ENCODE measurements around the gene GRIA4.

Gene GRIA4

DNA sequence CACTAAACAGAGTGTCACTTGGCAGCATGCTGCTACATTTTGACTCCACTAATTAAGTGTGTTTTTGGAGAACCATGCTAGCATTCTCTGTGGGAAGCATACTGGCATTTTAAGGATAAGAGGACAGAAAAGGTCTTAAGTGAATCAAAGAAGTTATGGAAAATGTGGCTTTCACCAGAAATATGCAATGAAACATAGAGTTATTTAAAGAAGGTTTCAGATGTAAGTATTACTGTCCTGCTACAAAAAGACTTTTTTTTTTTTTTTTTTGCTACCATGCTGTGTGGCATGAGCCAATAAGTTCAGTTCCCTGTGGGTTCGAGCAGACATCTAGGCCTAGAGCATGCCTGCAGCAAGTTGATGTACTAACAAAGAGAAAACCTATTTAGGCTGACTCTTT is 224.6 kb downstream of the GRIA4 start:
- no peaks in the 10 kb centered on the region for H3K9me3 ChIP-seq (ENCODE audit: insufficient read depth, low read depth, low read length)
- H3K79me2 ChIP-seq (ENCODE audit: insufficient read depth, low read length), result no peaks in the 10 kb centered on the region
- no peaks in the 10 kb centered on the region for H3K36me3 ChIP-seq (ENCODE audit: insufficient read depth, low read length)
- no peaks in the 10 kb centered on the region for H4K20me1 ChIP-seq (ENCODE audit: insufficient read depth, low read length, poor library complexity, severe bottlenecking)
- TF ChIP-seq, protein P1, sequence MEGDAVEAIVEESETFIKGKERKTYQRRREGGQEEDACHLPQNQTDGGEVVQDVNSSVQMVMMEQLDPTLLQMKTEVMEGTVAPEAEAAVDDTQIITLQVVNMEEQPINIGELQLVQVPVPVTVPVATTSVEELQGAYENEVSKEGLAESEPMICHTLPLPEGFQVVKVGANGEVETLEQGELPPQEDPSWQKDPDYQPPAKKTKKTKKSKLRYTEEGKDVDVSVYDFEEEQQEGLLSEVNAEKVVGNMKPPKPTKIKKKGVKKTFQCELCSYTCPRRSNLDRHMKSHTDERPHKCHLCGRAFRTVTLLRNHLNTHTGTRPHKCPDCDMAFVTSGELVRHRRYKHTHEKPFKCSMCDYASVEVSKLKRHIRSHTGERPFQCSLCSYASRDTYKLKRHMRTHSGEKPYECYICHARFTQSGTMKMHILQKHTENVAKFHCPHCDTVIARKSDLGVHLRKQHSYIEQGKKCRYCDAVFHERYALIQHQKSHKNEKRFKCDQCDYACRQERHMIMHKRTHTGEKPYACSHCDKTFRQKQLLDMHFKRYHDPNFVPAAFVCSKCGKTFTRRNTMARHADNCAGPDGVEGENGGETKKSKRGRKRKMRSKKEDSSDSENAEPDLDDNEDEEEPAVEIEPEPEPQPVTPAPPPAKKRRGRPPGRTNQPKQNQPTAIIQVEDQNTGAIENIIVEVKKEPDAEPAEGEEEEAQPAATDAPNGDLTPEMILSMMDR (conservative IDR thresholded peaks at IDR 0.05; ENCODE audit: low read length), result no peak
- TF ChIP-seq EZH2phosphoT487 (IDR thresholded peaks at IDR 0.05; ENCODE audit: borderline replicate concordance), result no peak
- H3K4me3 ChIP-seq (ENCODE audit: low read length, poor library complexity, severe bottlenecking), result no peak overlapping the region
- no peak overlapping the region for H3K4me2 ChIP-seq (ENCODE audit: low read depth, low read length, poor library complexity, severe bottlenecking)
- H3F3A ChIP-seq (ENCODE audit: low read depth), result no peaks in the 10 kb centered on the region
- H2AFZ ChIP-seq (ENCODE audit: low read length), result no peak overlapping the region
- no peaks in the 10 kb centered on the region for H3K4me1 ChIP-seq (ENCODE audit: insufficient read depth, low read length, poor library complexity, severe bottlenecking)
- no peaks in the 10 kb centered on the region for H3K27me3 ChIP-seq (ENCODE audit: insufficient read depth, low read length, poor library complexity, severe bottlenecking)
- no peaks in the 10 kb centered on the region for H3K9me2 ChIP-seq (replicated peaks; ENCODE audit: low read depth, low read length)
- H3K9ac ChIP-seq (ENCODE audit: low read depth, low read length, poor library complexity, severe bottlenecking), result no peak overlapping the region

- H3K4me2 ChIP-seq (ENCODE audit: low read depth, low read length, poor library complexity, severe bottlenecking), result no peak overlapping the region
- H3K27me3 ChIP-seq (ENCODE audit: insufficient read depth, low read length, poor library complexity, severe bottlenecking), result no peaks in the 10 kb centered on the region
- H3K79me2 ChIP-seq (ENCODE audit: insufficient read depth, low read length), result no peaks in the 10 kb centered on the region
- no peaks in the 10 kb centered on the region for H3K4me1 ChIP-seq (ENCODE audit: insufficient read depth, low read length, poor library complexity, severe bottlenecking)
- H4K20me1 ChIP-seq (ENCODE audit: insufficient read depth, low read length, poor library complexity, severe bottlenecking), result no peaks in the 10 kb centered on the region
- H3K9me3 ChIP-seq (ENCODE audit: insufficient read depth, low read depth, low read length), result no peaks in the 10 kb centered on the region
- H3K9me2 ChIP-seq (replicated peaks; ENCODE audit: low read depth, low read length), result no peaks in the 10 kb centered on the region
- H3F3A ChIP-seq (ENCODE audit: low read depth), result no peaks in the 10 kb centered on the region
- H3K36me3 ChIP-seq (ENCODE audit: insufficient read depth, low read length), result no peaks in the 10 kb centered on the region
- H2AFZ ChIP-seq (ENCODE audit: low read length), result no peak overlapping the region
- no peak overlapping the region for H3K9ac ChIP-seq (ENCODE audit: low read depth, low read length, poor library complexity, severe bottlenecking)
- TF ChIP-seq, protein P1 (conservative IDR thresholded peaks at IDR 0.05; ENCODE audit: low read length), result no peak
- TF ChIP-seq EZH2phosphoT487 (IDR thresholded peaks at IDR 0.05; ENCODE audit: borderline replicate concordance), result no peak
- no peak overlapping the region for H3K4me3 ChIP-seq (ENCODE audit: low read length, poor library complexity, severe bottlenecking)
These were observed 229.0 kb downstream of the GRIA4 start for GRCh38 chr11:105838668-105839384.

GRCh38 chr11:105840391-105840790 is 230.5 kb downstream of the GRIA4 start:
- Histone ChIP-seq H2AFZ (ENCODE audit: low read length) (no peak overlapping the region), H3F3A (ENCODE audit: low read depth) (no peaks in the 10 kb centered on the region), H3K4me2 (ENCODE audit: low read depth, low read length, poor library complexity, severe bottlenecking) (no peak overlapping the region), H3K36me3 (ENCODE audit: insufficient read depth, low read length) (no peaks in the 10 kb centered on the region), H4K20me1 (ENCODE audit: insufficient read depth, low read length, poor library complexity, severe bottlenecking) (no peaks in the 10 kb centered on the region), H3K4me3 (ENCODE audit: low read length, poor library complexity, severe bottlenecking) (no peak overlapping the region), H3K4me1 (ENCODE audit: insufficient read depth, low read length, poor library complexity, severe bottlenecking) (no peaks in the 10 kb centered on the region), H3K27me3 (ENCODE audit: insufficient read depth, low read length, poor library complexity, severe bottlenecking) (no peaks in the 10 kb centered on the region), H3K9me2 (replicated peaks; ENCODE audit: low read depth, low read length) (no peaks in the 10 kb centered on the region), H3K79me2 (ENCODE audit: insufficient read depth, low read length) (no peaks in the 10 kb centered on the region), H3K9ac (ENCODE audit: low read depth, low read length, poor library complexity, severe bottlenecking) (no peak overlapping the region), H3K9me3 (ENCODE audit: insufficient read depth, low read depth, low read length) (no peaks in the 10 kb centered on the region)
- TF ChIP-seq EZH2phosphoT487 (IDR thresholded peaks at IDR 0.05; ENCODE audit: borderline replicate concordance), result no peak
- TF ChIP-seq, protein P1 (conservative IDR thresholded peaks at IDR 0.05; ENCODE audit: low read length), result no peak

Measured in Loucy (cell line).